PC-3 (cell line): Measurements from ENCODE around the gene ZNF839. TPM values are rescaled to one million over a fixed set of nuclear protein-coding genes. Genes with fewer than 3 reads are reported as not detected.

ENCODE experiments used
- ATAC-seq: fragments of 200-7000 bp; cut with Tn5 transposase; 2 replicates; pipeline ENCODE4 v1.9.1; 2020; ENCODE audit warnings: mild to moderate bottlenecking, moderate library complexity
- BruUV-seq: library from RNA; stranded (reverse); fragments of 400-500 nt; replicated peaks from 2 replicates; lab custom pipeline; 2021; lab: Mats Ljungman, UMichigan
- CTCF ChIA-PET: fragments of 300-600 bp; sonication (Branson Sonifier 250); formaldehyde crosslinking; loops from one replicate; lab custom pipeline; 2022; ENCODE audit warnings: antibody characterized with exemption; lab: Charles Lee
- POLR2A ChIA-PET: fragments of 300-600 bp; sonication (Branson Sonifier 250); formaldehyde crosslinking; loops from one replicate; lab custom pipeline; 2022; ENCODE audit warnings: antibody characterized with exemption; ENCODE audit not compliant: unreplicated experiment; lab: Charles Lee
- DNase-seq: peaks from one replicate; pipeline ENCODE4 v3.0.0-alpha.2; 2015
- H2AFZ ChIP-seq: fragments of 300-600 bp; sonication (generic); 2 replicates; pipeline ENCODE4 v1.6.0; 2016; ENCODE audit warnings: antibody characterized with exemption, low read length
- H3F3A ChIP-seq: fragments of 300-600 bp; sonication (generic); one replicate; pipeline ENCODE4 v1.6.0; 2017; ENCODE audit warnings: antibody characterized with exemption, low read length, control low read depth, mild to moderate bottlenecking; ENCODE audit not compliant: unreplicated experiment
- H3K27ac ChIP-seq: fragments of 300-600 bp; sonication (generic); 2 replicates; pipeline ENCODE4 v1.5.1; 2016; ENCODE audit warnings: mild to moderate bottlenecking, low read length
- H3K27me3 ChIP-seq: fragments of 300-600 bp; sonication (generic); 2 replicates; pipeline ENCODE4 v1.6.1; 2016; ENCODE audit warnings: low read length, mixed read lengths
- H3K36me3 ChIP-seq: fragments of 300-600 bp; sonication (generic); 2 replicates; pipeline ENCODE4 v1.6.1; 2016; ENCODE audit warnings: low read depth, mixed run types, low read length, mixed read lengths
- H3K4me1 ChIP-seq: fragments of 300-600 bp; sonication (generic); 2 replicates; pipeline ENCODE4 v1.5.1; 2016; ENCODE audit warnings: low read length; ENCODE audit not compliant: insufficient read depth
- H3K4me2 ChIP-seq: fragments of 300-600 bp; sonication (generic); 2 replicates; pipeline ENCODE4 v1.6.0; 2016; ENCODE audit warnings: low read length
- H3K4me3 ChIP-seq: fragments of 300-600 bp; sonication (generic); 2 replicates; pipeline ENCODE4 v1.5.1; 2016; ENCODE audit warnings: mild to moderate bottlenecking, low read length, mixed read lengths
- H3K79me2 ChIP-seq: fragments of 300-600 bp; sonication (generic); 2 replicates; pipeline ENCODE4 v1.6.1; 2017; ENCODE audit warnings: low read length, mixed read lengths
- H3K9ac ChIP-seq: fragments of 300-600 bp; sonication (generic); 2 replicates; pipeline ENCODE4 v1.6.0; 2016; ENCODE audit warnings: mild to moderate bottlenecking, low read length
- H3K9me2 ChIP-seq: fragments of 300-600 bp; sonication (generic); replicated peaks from 2 replicates; pipeline ENCODE4 v1.6.1; 2016; ENCODE audit warnings: mixed run types, low read length, mixed read lengths
- H3K9me3 ChIP-seq: fragments of 300-600 bp; sonication (generic); 2 replicates; pipeline ENCODE4 v1.6.1; 2016; ENCODE audit warnings: low read length, mixed read lengths
- H4K20me1 ChIP-seq: fragments of 300-600 bp; sonication (generic); 2 replicates; pipeline ENCODE4 v1.6.1; 2016; ENCODE audit warnings: low read length, mixed read lengths
- EZH2 ChIP-seq: fragments of 300-600 bp; sonication (generic); IDR thresholded peaks from one replicate; pipeline ENCODE4 v1.6.1; 2017; ENCODE audit warnings: antibody characterized with exemption, mild to moderate bottlenecking, low read length; ENCODE audit not compliant: unreplicated experiment
- EZH2phosphoT487 ChIP-seq: fragments of 300-600 bp; sonication (generic); IDR thresholded peaks from 2 replicates; pipeline ENCODE4 v1.6.1; 2018; ENCODE audit warnings: mild to moderate bottlenecking, antibody characterized with exemption, low read length, borderline replicate concordance
- intact Hi-C: fragments of 100-400 bp; cut with micrococcal nuclease; formaldehyde crosslinking; loops from 2 replicates; pipeline ENCODE4 v1.9.0; 2023
- total RNA-seq: library from RNA; depleted of rRNA; stranded (reverse); fragments of >200 nt; gene quantifications from 2 replicates; pipeline ENCODE4 v1.2.3, GENCODE V29; 2014
- TF ChIP-seq, protein P1 (sequence below): fragments of 300-600 bp; sonication (generic); conservative IDR thresholded peaks from 2 replicates; pipeline ENCODE4 v1.5.1; 2017; ENCODE audit warnings: antibody characterized with exemption, low read depth, mild to moderate bottlenecking, low read length

Gene ZNF839
- total RNA-seq, 1 experiment from 2014 or later, result 13.2 TPM

DNA sequence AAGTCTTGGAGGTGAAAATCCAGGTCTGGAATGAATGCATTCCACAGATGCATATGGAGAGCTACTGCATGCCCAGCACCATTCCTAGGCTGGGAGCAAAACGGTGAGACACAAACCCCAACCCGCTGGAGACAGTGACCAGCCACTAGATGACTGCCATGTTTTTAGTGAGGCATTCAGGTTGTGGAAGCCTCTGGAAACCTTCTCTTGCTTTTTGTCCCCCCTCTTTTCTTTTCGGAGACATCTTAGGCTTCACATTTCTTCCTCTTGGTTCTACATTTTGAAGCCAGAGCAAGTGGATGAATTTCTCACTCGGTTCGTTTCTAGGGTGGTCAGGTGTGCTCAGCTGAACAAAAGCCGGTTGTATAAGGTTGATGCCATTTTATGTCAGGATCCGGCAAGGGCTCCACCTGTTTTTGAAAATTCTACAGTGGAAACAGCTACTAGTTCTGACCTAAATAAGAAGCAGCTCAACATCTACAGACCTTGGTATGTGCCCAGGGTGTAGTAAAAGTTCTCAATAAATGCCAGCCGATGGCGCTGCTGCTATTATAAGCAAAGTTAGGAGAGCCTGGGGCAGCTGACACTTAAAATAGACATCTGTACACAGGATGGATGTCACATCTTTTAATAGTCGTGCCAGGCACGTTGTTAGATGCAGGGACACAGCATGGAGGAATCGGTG, 1.8 kb upstream of the ZNF839 start:
- H3K27ac ChIP-seq, result peak overlapping the region; percentile 61
- intact Hi-C loops, result loop anchor here (5.0 to 10.0 kb wide), 5 partner anchors 95 to 345 kb away; partner anchors contain the start of gene WDR20
- H3F3A ChIP-seq, result no peaks in the 10 kb centered on the region
- POLR2A ChIA-PET, result interaction anchor here (0.5 kb wide), 1 partner anchor 147 kb away, joined by 3 read pairs; no protein-coding TSS in a partner anchor
- no peaks in the 10 kb centered on the region for H3K27me3 ChIP-seq
- TF ChIP-seq EZH2 (no peak), EZH2phosphoT487 (no peak)
- TF ChIP-seq, protein P1, sequence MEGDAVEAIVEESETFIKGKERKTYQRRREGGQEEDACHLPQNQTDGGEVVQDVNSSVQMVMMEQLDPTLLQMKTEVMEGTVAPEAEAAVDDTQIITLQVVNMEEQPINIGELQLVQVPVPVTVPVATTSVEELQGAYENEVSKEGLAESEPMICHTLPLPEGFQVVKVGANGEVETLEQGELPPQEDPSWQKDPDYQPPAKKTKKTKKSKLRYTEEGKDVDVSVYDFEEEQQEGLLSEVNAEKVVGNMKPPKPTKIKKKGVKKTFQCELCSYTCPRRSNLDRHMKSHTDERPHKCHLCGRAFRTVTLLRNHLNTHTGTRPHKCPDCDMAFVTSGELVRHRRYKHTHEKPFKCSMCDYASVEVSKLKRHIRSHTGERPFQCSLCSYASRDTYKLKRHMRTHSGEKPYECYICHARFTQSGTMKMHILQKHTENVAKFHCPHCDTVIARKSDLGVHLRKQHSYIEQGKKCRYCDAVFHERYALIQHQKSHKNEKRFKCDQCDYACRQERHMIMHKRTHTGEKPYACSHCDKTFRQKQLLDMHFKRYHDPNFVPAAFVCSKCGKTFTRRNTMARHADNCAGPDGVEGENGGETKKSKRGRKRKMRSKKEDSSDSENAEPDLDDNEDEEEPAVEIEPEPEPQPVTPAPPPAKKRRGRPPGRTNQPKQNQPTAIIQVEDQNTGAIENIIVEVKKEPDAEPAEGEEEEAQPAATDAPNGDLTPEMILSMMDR, result peak; percentile 49
- H3K4me1 ChIP-seq, result peaks cover 56% of the 10 kb centered on the region
- peak; percentile 7; the same call in 1 of the 2 replicates for ATAC-seq
- H3K36me3 ChIP-seq, result no peaks in the 10 kb centered on the region
- H3K4me2 ChIP-seq, result peak overlapping the region; percentile 95
- TSS peak; percentile 55 for BruUV-seq
- no peaks in the 10 kb centered on the region for H3K9me3 ChIP-seq
- H3K79me2 ChIP-seq, result peaks cover 33% of the 10 kb centered on the region
- H3K9me2 ChIP-seq, result no peaks in the 10 kb centered on the region
- H4K20me1 ChIP-seq, result no peaks in the 10 kb centered on the region
- H3K9ac ChIP-seq, result peak overlapping the region; percentile 62
- H3K4me3 ChIP-seq, result peak overlapping the region; percentile 72
- DNase-seq, result peak; percentile 61
- H2AFZ ChIP-seq, result peak overlapping the region; percentile 80
- CTCF ChIA-PET, result interaction anchor here (0.6 to 0.7 kb wide), 3 partner anchors 272 to 1346 kb away, joined by 3 to 4 read pairs (median 4); no protein-coding TSS in a partner anchor

DNA sequence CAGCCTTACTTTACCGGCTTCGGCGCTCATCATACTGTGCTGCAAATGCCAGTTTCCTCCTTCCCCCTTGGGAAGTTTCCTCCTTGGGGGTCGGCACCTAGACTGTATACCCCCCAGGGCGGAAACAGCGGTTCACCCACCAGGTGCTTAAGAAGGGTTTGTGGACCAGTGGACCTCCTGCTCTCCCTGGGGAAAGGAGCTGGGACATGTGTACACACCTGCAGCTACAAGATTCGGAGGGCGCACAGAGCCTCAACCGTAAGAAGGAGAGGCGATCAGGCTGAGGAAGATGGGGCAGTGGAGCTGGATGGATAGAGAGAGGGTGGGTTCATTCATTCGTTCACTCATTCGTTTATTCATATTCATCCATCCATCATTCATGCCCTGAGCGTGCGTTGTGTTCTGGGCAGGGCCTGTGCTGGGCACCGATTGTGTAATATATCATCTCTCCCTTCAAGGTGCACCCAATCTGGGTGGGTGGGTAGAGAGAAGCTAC, 717 bp upstream of the ZNF839 start:
- TF ChIP-seq, protein P1, result no peak
- TF ChIP-seq EZH2phosphoT487 (no peak), EZH2 (no peak)
- H4K20me1 ChIP-seq, result no peaks in the 10 kb centered on the region
- peak overlapping the region; percentile 68 for H3K27ac ChIP-seq
- peak overlapping the region; percentile 95 for H3K4me2 ChIP-seq
- intact Hi-C loops, result loop anchor here (5.0 to 10.0 kb wide), 5 partner anchors 97 to 347 kb away; partner anchors contain the start of gene WDR20
- H3K9ac ChIP-seq, result peak overlapping the region; percentile 92
- ATAC-seq (no peak), DNase-seq (no peak)
- peaks cover 51% of the 10 kb centered on the region for H3K4me1 ChIP-seq
- no TSS peak for BruUV-seq
- H3K9me2 ChIP-seq, result no peaks in the 10 kb centered on the region
- H2AFZ ChIP-seq, result peak overlapping the region; percentile 96
- POLR2A ChIA-PET, result no interaction called here
- no peaks in the 10 kb centered on the region for H3K36me3 ChIP-seq
- H3K4me3 ChIP-seq, result peak overlapping the region; percentile 96
- peaks cover 33% of the 10 kb centered on the region for H3K79me2 ChIP-seq
- no peaks in the 10 kb centered on the region for H3K9me3 ChIP-seq
- H3K27me3 ChIP-seq, result no peaks in the 10 kb centered on the region
- CTCF ChIA-PET, result no interaction called here
- H3F3A ChIP-seq, result no peaks in the 10 kb centered on the region
